Uterus (tissue), 2 donors: ENCODE data around the gene SLCO1B1.

ENCODE experiments used
- CTCF ChIP-seq, 4 experiments: fragments of 200-600 bp in 2 of 4; fragments of 450-650 bp in 2 of 4; sonication (generic) in 2 of 4; IDR thresholded peaks; one replicate each; pipeline ENCODE4 v1.5.1; 2016 to 2019; ENCODE audit warnings: antibody characterized with exemption in 4 of 4, mild to moderate bottlenecking in 2 of 4, moderate library complexity in 1 of 4
- POLR2A ChIP-seq, 2 donors: fragments of 450-650 bp; IDR thresholded peaks; one replicate each; pipeline ENCODE4 v1.6.1; 2016; ENCODE audit warnings: antibody characterized with exemption in 2 of 2, mild to moderate bottlenecking in 1 of 2, moderate library complexity in 1 of 2

GRCh38 chr12:21221072-21221471 is 90.1 kb downstream of the SLCO1B1 start:
- TF ChIP-seq POLR2A (IDR thresholded peaks at IDR 0.05), result no peak
- TF ChIP-seq CTCF (IDR thresholded peaks at IDR 0.05), result no peak
